ENCODE data around the gene VWF.

DNA sequence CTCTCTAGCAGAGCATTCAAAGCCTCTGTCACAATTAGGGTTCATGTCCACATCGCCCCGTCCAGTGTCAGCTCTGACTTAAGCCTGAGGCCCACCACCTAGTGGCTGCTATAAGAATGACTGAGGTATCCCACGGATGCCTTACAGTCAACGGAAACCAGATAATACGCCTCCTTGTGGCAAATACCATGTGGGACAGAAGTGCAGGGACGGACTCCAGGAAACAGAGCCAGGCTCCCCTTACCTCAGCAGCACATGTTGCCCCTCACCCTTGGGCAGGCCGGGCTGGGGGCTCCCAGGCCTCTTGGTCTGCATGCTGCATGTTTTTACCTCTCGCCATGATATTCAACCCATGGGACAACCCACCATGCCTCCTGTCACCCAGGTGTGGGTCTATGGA is 86.3 kb downstream of the VWF start:
- peak; percentile 55 for TF ChIP-seq CTCF (IDR thresholded peaks at IDR 0.05)
- no peak for TF ChIP-seq EZH2 (IDR thresholded peaks at IDR 0.05; ENCODE audit: borderline replicate concordance, insufficient read depth, low read depth, low read length, poor library complexity, severe bottlenecking)
